Endodermal cell (in vitro differentiated cells): ENCODE results near the gene PACRGL. TPM values are rescaled to one million over a fixed set of nuclear protein-coding genes. Genes with fewer than 3 reads are reported as not detected.

Experiments
- DNase-seq: peaks from one replicate; pipeline ENCODE4 v3.0.0-alpha.2; 2017
- H3K27ac ChIP-seq: 2 replicates; pipeline ENCODE4 v1.5.1; 2013; ENCODE audit warnings: mild to moderate bottlenecking, low read depth, low read length, moderate library complexity
- H3K27me3 ChIP-seq: 2 replicates; pipeline ENCODE4 v1.6.1; 2013; ENCODE audit warnings: mild to moderate bottlenecking, low read length, moderate library complexity; ENCODE audit not compliant: insufficient read depth, control insufficient read depth, poor library complexity, severe bottlenecking
- H3K36me3 ChIP-seq: 2 replicates; pipeline ENCODE4 v1.7.0; 2013; ENCODE audit warnings: mild to moderate bottlenecking, low read length, moderate library complexity; ENCODE audit not compliant: control insufficient read depth, insufficient read depth
- H3K4me1 ChIP-seq: one replicate; pipeline ENCODE4 v1.7.0; 2013; ENCODE audit warnings: low read length; ENCODE audit not compliant: control insufficient read depth, insufficient read depth
- H3K4me3 ChIP-seq: 2 replicates; pipeline ENCODE4 v1.5.1; 2013; ENCODE audit warnings: mild to moderate bottlenecking, low read length, moderate library complexity
- H3K9ac ChIP-seq: 2 replicates; pipeline ENCODE4 v1.6.1; 2013; ENCODE audit warnings: mild to moderate bottlenecking, low read length, moderate library complexity; ENCODE audit not compliant: poor library complexity, severe bottlenecking; ENCODE audit errors: extremely low read depth
- H3K9me3 ChIP-seq: 2 replicates; pipeline ENCODE4 v1.6.1; 2013; ENCODE audit warnings: mild to moderate bottlenecking, low read length, moderate library complexity; ENCODE audit not compliant: control insufficient read depth
- H3K27ac Mint-ChIP-seq: 2 replicates; pipeline ENCODE4 v1.8.0; 2020; ENCODE audit warnings: mixed read lengths
- H3K27me3 Mint-ChIP-seq: 2 replicates; pipeline ENCODE4 v1.8.0; 2021; ENCODE audit warnings: mild to moderate bottlenecking, mixed read lengths; ENCODE audit not compliant: insufficient read depth
- H3K36me3 Mint-ChIP-seq: 2 replicates; pipeline ENCODE4 v1.8.0; 2020; ENCODE audit warnings: low read depth, mixed read lengths
- H3K4me1 Mint-ChIP-seq: 2 replicates; pipeline ENCODE4 v1.8.0; 2020; ENCODE audit warnings: mixed read lengths
- H3K4me3 Mint-ChIP-seq: 2 replicates; pipeline ENCODE4 v1.8.0; 2020; ENCODE audit warnings: mild to moderate bottlenecking, moderate library complexity, mixed read lengths
- H3K9me3 Mint-ChIP-seq: 2 replicates; pipeline ENCODE4 v1.8.0; 2020; ENCODE audit warnings: mild to moderate bottlenecking, mixed read lengths
- WGBS, 2 experiments: methylation state at CpG; one replicate each; pipeline versions ENCODE4 v1.1.5 to v1.1.7; 2013; ENCODE audit warnings: missing lambda C conversion rate in 2 of 2, mixed read lengths in 1 of 2; ENCODE audit not compliant: insufficient coverage in 1 of 2, insufficient read length in 1 of 2; 5-methylcytosine and 5-hydroxymethylcytosine counted together
- total RNA-seq, 2 donors: library from RNA; stranded (reverse); fragmentation: NEBNext Ultra II Directional in 1 of 2; extraction: Animal tissue kit (Norgen Biotek cat#: 25700) in 1 of 2; gene quantifications; 2 replicates in 1 of 2; 3 replicates in 1 of 2; pipeline ENCODE4 v1.2.1, GENCODE V29; 2021
- TF ChIP-seq, protein P1 (sequence below): fragments of 200-600 bp; sonication (generic); conservative IDR thresholded peaks from 2 replicates; pipeline ENCODE4 v1.5.0; 2021; ENCODE audit warnings: antibody characterized with exemption, mild to moderate bottlenecking

Gene PACRGL
- total RNA-seq, 2 donors from 2014 or later, result 19.4 to 24.2 TPM

DNA sequence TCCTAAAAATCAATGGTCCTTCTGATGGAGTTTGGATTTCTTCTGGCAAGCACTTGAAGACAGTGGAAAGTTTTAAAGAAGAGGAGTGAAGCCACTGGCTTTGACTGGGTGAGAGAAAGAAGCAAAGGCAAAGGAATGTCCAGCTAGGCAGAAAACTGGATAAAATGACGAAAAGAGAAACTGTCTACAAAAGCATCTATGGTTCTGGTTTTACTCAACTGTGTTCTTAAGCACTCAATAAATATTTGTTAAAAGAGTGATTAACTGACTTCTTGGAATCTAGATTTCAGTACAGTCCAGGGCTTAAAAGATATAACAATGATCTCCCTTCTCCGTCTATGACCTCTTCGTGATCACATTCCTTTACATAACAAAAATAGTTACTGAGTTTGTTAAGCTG is 52.4 kb downstream of the PACRGL start:
- no peak overlapping the region for H3K4me3 ChIP-seq
- WGBS, 2 experiments, result 94 to 100% methylated on average over 1 to 3 of the region's 3 CpGs
- H3K9ac ChIP-seq, result no peak overlapping the region
- Mint-ChIP-seq H3K27ac (no peak overlapping the region), H3K36me3 (peaks cover 6% of the 10 kb centered on the region), H3K4me3 (no peak overlapping the region), H3K27me3 (no peaks in the 10 kb centered on the region), H3K4me1 (no peaks in the 10 kb centered on the region), H3K9me3 (no peaks in the 10 kb centered on the region)
- no peak overlapping the region for H3K27ac ChIP-seq
- no peaks in the 10 kb centered on the region for H3K27me3 ChIP-seq
- peaks cover 4% of the 10 kb centered on the region for H3K36me3 ChIP-seq
- H3K9me3 ChIP-seq, result no peaks in the 10 kb centered on the region
- H3K4me1 ChIP-seq, result no peaks in the 10 kb centered on the region
- DNase-seq, result no peak
- TF ChIP-seq, protein P1, sequence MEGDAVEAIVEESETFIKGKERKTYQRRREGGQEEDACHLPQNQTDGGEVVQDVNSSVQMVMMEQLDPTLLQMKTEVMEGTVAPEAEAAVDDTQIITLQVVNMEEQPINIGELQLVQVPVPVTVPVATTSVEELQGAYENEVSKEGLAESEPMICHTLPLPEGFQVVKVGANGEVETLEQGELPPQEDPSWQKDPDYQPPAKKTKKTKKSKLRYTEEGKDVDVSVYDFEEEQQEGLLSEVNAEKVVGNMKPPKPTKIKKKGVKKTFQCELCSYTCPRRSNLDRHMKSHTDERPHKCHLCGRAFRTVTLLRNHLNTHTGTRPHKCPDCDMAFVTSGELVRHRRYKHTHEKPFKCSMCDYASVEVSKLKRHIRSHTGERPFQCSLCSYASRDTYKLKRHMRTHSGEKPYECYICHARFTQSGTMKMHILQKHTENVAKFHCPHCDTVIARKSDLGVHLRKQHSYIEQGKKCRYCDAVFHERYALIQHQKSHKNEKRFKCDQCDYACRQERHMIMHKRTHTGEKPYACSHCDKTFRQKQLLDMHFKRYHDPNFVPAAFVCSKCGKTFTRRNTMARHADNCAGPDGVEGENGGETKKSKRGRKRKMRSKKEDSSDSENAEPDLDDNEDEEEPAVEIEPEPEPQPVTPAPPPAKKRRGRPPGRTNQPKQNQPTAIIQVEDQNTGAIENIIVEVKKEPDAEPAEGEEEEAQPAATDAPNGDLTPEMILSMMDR, result no peak

DNA sequence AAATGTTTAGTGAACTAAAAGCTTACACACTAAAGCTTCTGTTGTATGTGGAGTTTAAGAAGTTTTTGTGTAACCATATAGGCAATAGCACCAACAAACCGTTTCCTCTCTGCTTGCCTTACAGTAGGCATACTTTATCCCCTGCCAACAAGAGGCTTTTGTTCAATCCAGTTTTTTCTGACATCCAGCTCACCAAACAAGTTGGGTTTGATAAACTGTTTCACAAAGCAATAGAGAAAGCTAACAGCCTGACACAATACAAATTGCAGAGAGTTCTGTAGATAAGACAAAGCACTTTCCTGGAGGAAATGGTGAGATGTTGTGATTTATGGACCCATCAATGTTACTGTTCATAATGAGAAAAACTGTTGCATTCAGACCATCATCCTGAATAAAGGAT is 53.8 kb downstream of the PACRGL start:
- TF ChIP-seq, protein P1, result no peak
- Histone ChIP-seq H3K9ac (no peak overlapping the region), H3K27me3 (no peaks in the 10 kb centered on the region), H3K36me3 (peaks cover 4% of the 10 kb centered on the region), H3K27ac (no peak overlapping the region), H3K4me3 (no peak overlapping the region), H3K9me3 (no peaks in the 10 kb centered on the region), H3K4me1 (no peaks in the 10 kb centered on the region)
- 86% methylated on average over 1 of the region's 1 CpG; no CpG with 5 or more reads in 1 of the 2 experiments for WGBS, 2 experiments
- H3K36me3 Mint-ChIP-seq, result peaks cover 6% of the 10 kb centered on the region
- DNase-seq, result no peak
- no peaks in the 10 kb centered on the region for H3K27me3 Mint-ChIP-seq
- H3K4me1 Mint-ChIP-seq, result no peaks in the 10 kb centered on the region
- no peaks in the 10 kb centered on the region for H3K9me3 Mint-ChIP-seq
- no peak overlapping the region for H3K4me3 Mint-ChIP-seq
- no peak overlapping the region for H3K27ac Mint-ChIP-seq

DNA sequence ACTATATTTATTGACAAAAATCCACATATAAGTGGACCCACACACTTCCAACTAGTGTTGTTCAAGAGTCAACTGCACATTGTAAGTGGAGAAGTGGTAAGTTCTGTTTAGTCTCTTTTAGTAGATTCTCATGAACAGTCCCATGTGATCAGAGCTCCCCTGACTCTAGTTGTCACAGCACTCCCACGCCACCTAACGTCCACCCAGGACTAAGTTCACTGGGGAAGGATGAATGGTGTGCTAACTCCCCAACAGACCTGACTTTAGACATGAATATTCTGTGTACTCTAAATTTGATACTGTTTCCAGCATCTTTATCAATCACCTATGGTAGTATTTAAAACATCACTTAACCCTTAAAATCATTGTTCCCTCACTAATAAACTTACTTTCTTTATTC is 59.8 kb downstream of the PACRGL start:
- H3K27ac ChIP-seq, result no peak overlapping the region
- no peak overlapping the region for H3K4me3 ChIP-seq
- no peaks in the 10 kb centered on the region for H3K4me1 Mint-ChIP-seq
- H3K36me3 Mint-ChIP-seq, result no peaks in the 10 kb centered on the region
- H3K4me1 ChIP-seq, result no peaks in the 10 kb centered on the region
- no peaks in the 10 kb centered on the region for H3K27me3 ChIP-seq
- H3K36me3 ChIP-seq, result no peaks in the 10 kb centered on the region
- peak; percentile 53 for DNase-seq
- no peaks in the 10 kb centered on the region for H3K9me3 Mint-ChIP-seq
- no peak overlapping the region for H3K27ac Mint-ChIP-seq
- no peaks in the 10 kb centered on the region for H3K27me3 Mint-ChIP-seq
- H3K9me3 ChIP-seq, result no peaks in the 10 kb centered on the region
- H3K9ac ChIP-seq, result no peak overlapping the region
- TF ChIP-seq, protein P1, result peak; percentile 51
- WGBS, 2 experiments, result 80 to 86% methylated on average over 1 to 2 of the region's 2 CpGs
- no peak overlapping the region for H3K4me3 Mint-ChIP-seq
